OCI-LY1 (cell line): ENCODE results near the gene ZNF74.

Experiments used
- H2AFZ ChIP-seq: fragments of 200-600 bp; sonication (generic), shearing (Covaris generic); 2 replicates; pipeline ENCODE4 v1.6.0; 2014; ENCODE audit warnings: antibody characterized with exemption, mild to moderate bottlenecking, low read length
- H3F3A ChIP-seq: fragments of 200-600 bp; sonication (generic), shearing (Covaris generic); 2 replicates; pipeline ENCODE4 v1.6.0; 2014; ENCODE audit warnings: mild to moderate bottlenecking, antibody characterized with exemption, low read length, moderate library complexity; ENCODE audit not compliant: insufficient read depth
- H3K27ac ChIP-seq: fragments of 200-600 bp; sonication (generic); 2 replicates; pipeline ENCODE4 v1.5.1; 2014; ENCODE audit warnings: low read length, mixed run types, mild to moderate bottlenecking, low read depth; ENCODE audit not compliant: poor library complexity, severe bottlenecking
- H3K27me3 ChIP-seq: fragments of 200-600 bp; sonication (generic); 2 replicates; pipeline ENCODE4 v1.6.0; 2014; ENCODE audit warnings: antibody characterized with exemption, mild to moderate bottlenecking, low read length, moderate library complexity; ENCODE audit not compliant: insufficient read depth
- H3K36me3 ChIP-seq: fragments of 200-600 bp; sonication (generic); 2 replicates; pipeline ENCODE4 v1.6.1; 2014; ENCODE audit warnings: mild to moderate bottlenecking, antibody characterized with exemption, low read length, moderate library complexity, mixed read lengths; ENCODE audit not compliant: insufficient read depth
- H3K4me1 ChIP-seq: fragments of 200-600 bp; sonication (generic); 2 replicates; pipeline ENCODE4 v1.5.1; 2014; ENCODE audit warnings: mild to moderate bottlenecking, low read length, moderate library complexity; ENCODE audit not compliant: insufficient read depth, severe bottlenecking
- H3K4me2 ChIP-seq: fragments of 200-600 bp; sonication (generic), shearing (Covaris generic); 2 replicates; pipeline ENCODE4 v1.6.1; 2014; ENCODE audit warnings: low read length
- H3K4me3 ChIP-seq: fragments of 200-600 bp; sonication (generic); 2 replicates; pipeline ENCODE4 v1.5.1; 2014; ENCODE audit warnings: low read length, low read depth, mild to moderate bottlenecking, mixed read lengths; ENCODE audit not compliant: poor library complexity, severe bottlenecking
- H3K79me2 ChIP-seq: fragments of 200-600 bp; shearing (Covaris generic); 2 replicates; pipeline ENCODE4 v1.6.1; 2016; ENCODE audit warnings: mixed run types, low read length, mixed read lengths; ENCODE audit not compliant: insufficient read depth
- H3K9ac ChIP-seq: fragments of 200-600 bp; sonication (generic), shearing (Covaris generic); 2 replicates; pipeline ENCODE4 v1.6.1; 2014; ENCODE audit warnings: mild to moderate bottlenecking, low read length, mixed read lengths
- H3K9me2 ChIP-seq: fragments of 200-600 bp; sonication (generic), shearing (Covaris generic); 2 replicates; pipeline ENCODE4 v1.6.1; 2014; ENCODE audit warnings: low read depth, mild to moderate bottlenecking, low read length, mixed read lengths
- H3K9me3 ChIP-seq: fragments of 200-600 bp; shearing (Covaris generic); 2 replicates; pipeline ENCODE4 v1.6.1; 2014; ENCODE audit warnings: low read length, mixed read lengths
- H4K20me1 ChIP-seq: fragments of 200-600 bp; sonication (generic), shearing (Covaris generic); 2 replicates; pipeline ENCODE4 v1.6.0; 2016; ENCODE audit warnings: mild to moderate bottlenecking, low read length; ENCODE audit not compliant: insufficient read depth
- CTCF ChIP-seq: fragments of 200-600 bp; sonication (generic), shearing (Covaris generic); IDR thresholded peaks from 2 replicates; pipeline ENCODE4 v1.5.1; 2017; ENCODE audit warnings: mild to moderate bottlenecking, antibody characterized with exemption, low read length, moderate library complexity, mixed read lengths
- EZH2 ChIP-seq: fragments of 200-600 bp; sonication (generic), shearing (Covaris generic); IDR thresholded peaks from 2 replicates; pipeline ENCODE4 v1.8.0; 2017; ENCODE audit warnings: borderline replicate concordance, mixed run types, mild to moderate bottlenecking, antibody characterized with exemption, low read length, moderate library complexity, mixed read lengths

Gene ZNF74

GRCh38 chr22:20418211-20418788 lies 24.3 kb downstream of the ZNF74 start:
- H3K9ac ChIP-seq: peak overlapping the region; percentile 48; the same call in 1 of the 2 replicates
- H2AFZ ChIP-seq: no peak overlapping the region
- no peaks in the 10 kb centered on the region for H3K9me3 ChIP-seq
- H3K4me2 ChIP-seq: peak overlapping the region; percentile 80
- H3K27me3 ChIP-seq: peaks cover 9% of the 10 kb centered on the region; the same call in 1 of the 2 replicates
- H3K4me1 ChIP-seq: no peaks in the 10 kb centered on the region
- no peaks in the 10 kb centered on the region for H3F3A ChIP-seq
- no peak for TF ChIP-seq EZH2
- peak; percentile 81 for TF ChIP-seq CTCF
- no peak overlapping the region for H3K27ac ChIP-seq
- H3K36me3 ChIP-seq: no peaks in the 10 kb centered on the region
- H3K9me2 ChIP-seq: no peaks in the 10 kb centered on the region
- no peaks in the 10 kb centered on the region for H3K79me2 ChIP-seq
- peak overlapping the region; percentile 56 for H3K4me3 ChIP-seq
- no peaks in the 10 kb centered on the region for H4K20me1 ChIP-seq

- Histone ChIP-seq H3K27me3 (peaks cover 9% of the 10 kb centered on the region; the same call in 1 of the 2 replicates), H3K4me1 (no peaks in the 10 kb centered on the region), H3K9ac (no peak overlapping the region), H3F3A (no peaks in the 10 kb centered on the region), H3K79me2 (no peaks in the 10 kb centered on the region), H3K4me3 (no peak overlapping the region), H3K27ac (no peak overlapping the region), H2AFZ (no peak overlapping the region), H3K9me2 (no peaks in the 10 kb centered on the region), H3K36me3 (no peaks in the 10 kb centered on the region), H3K9me3 (no peaks in the 10 kb centered on the region), H4K20me1 (no peaks in the 10 kb centered on the region), H3K4me2 (no peak overlapping the region)
- TF ChIP-seq EZH2 (no peak), CTCF (no peak)
Observed at GRCh38 chr22:20419664-20419951, 25.7 kb downstream of the ZNF74 start.

GRCh38 chr22:20420157-20420842 lies 26.3 kb downstream of the ZNF74 start:
- H3K9me3 ChIP-seq: no peaks in the 10 kb centered on the region
- H2AFZ ChIP-seq: no peak overlapping the region
- no peak overlapping the region for H3K4me2 ChIP-seq
- H3K27me3 ChIP-seq: peaks cover 9% of the 10 kb centered on the region; the same call in 1 of the 2 replicates
- no peaks in the 10 kb centered on the region for H4K20me1 ChIP-seq
- H3K79me2 ChIP-seq: no peaks in the 10 kb centered on the region
- TF ChIP-seq CTCF (no peak), EZH2 (no peak)
- no peaks in the 10 kb centered on the region for H3F3A ChIP-seq
- H3K36me3 ChIP-seq: no peaks in the 10 kb centered on the region
- no peak overlapping the region for H3K4me3 ChIP-seq
- no peak overlapping the region for H3K27ac ChIP-seq
- no peaks in the 10 kb centered on the region for H3K9me2 ChIP-seq
- no peaks in the 10 kb centered on the region for H3K4me1 ChIP-seq
- no peak overlapping the region for H3K9ac ChIP-seq
